Transverse colon (tissue), 4 donors: ENCODE results near the gene PERP.

ENCODE experiments used
- EP300 ChIP-seq: sonication (generic); formaldehyde crosslinking; IDR thresholded peaks from one replicate; pipeline ENCODE4 v1.6.1; 2017; ENCODE audit warnings: antibody characterized with exemption, low read depth
- POLR2A ChIP-seq: fragments of 450-650 bp; IDR thresholded peaks from one replicate; pipeline ENCODE4 v1.6.1; 2016; ENCODE audit warnings: antibody characterized with exemption, mild to moderate bottlenecking, moderate library complexity
- POLR2AphosphoS5 ChIP-seq, 3 donors: sonication (generic); formaldehyde crosslinking; IDR thresholded peaks; one replicate each; pipeline ENCODE4 v1.6.1; 2016; ENCODE audit warnings: antibody characterized with exemption in 3 of 3
- TF ChIP-seq, protein P1 (sequence below), 5 experiments: fragments of 200-600 bp in 3 of 5; fragments of 450-650 bp in 2 of 5; sonication (generic) in 3 of 5; IDR thresholded peaks; 1 replicate in 2 of 5; 2 replicates in 3 of 5; pipeline ENCODE4 v1.5.1; 2016 to 2017; ENCODE audit warnings: antibody characterized with exemption in 5 of 5, inconsistent platforms in 3 of 5, mild to moderate bottlenecking in 2 of 5, moderate library complexity in 1 of 5

DNA sequence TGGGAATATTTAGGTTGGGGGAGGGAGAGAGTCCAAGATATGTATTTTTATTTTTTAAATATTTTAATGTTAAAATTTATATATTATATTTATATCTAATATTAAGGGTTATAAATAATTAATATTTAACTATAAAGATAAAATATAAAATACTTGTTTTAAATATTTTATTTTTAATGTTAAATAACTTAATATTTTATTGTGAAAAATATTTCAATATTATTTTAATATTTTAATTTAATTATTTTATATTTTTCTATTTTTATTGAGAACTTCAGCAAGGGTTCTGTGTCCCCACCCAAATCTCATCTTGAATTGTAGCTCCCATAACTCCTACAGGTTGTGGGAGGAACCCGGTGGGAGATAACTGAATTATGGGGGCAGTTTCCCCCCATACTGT is 34.0 kb downstream of the PERP start:
- TF ChIP-seq POLR2A: no peak
- TF ChIP-seq, protein P1, sequence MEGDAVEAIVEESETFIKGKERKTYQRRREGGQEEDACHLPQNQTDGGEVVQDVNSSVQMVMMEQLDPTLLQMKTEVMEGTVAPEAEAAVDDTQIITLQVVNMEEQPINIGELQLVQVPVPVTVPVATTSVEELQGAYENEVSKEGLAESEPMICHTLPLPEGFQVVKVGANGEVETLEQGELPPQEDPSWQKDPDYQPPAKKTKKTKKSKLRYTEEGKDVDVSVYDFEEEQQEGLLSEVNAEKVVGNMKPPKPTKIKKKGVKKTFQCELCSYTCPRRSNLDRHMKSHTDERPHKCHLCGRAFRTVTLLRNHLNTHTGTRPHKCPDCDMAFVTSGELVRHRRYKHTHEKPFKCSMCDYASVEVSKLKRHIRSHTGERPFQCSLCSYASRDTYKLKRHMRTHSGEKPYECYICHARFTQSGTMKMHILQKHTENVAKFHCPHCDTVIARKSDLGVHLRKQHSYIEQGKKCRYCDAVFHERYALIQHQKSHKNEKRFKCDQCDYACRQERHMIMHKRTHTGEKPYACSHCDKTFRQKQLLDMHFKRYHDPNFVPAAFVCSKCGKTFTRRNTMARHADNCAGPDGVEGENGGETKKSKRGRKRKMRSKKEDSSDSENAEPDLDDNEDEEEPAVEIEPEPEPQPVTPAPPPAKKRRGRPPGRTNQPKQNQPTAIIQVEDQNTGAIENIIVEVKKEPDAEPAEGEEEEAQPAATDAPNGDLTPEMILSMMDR (IDR thresholded peaks at IDR 0.05): no peak
- TF ChIP-seq EP300: no peak
- no peak for TF ChIP-seq POLR2AphosphoS5 (IDR thresholded peaks at IDR 0.05)
